Small intestine (tissue), 7 donors: Measurements from ENCODE around the gene AGPAT3. TPM values are rescaled to one million over a fixed set of nuclear protein-coding genes. Genes with fewer than 3 reads are reported as not detected.

ENCODE experiments used
- DNase-seq, 2 donors: peaks; one replicate each; pipeline versions ENCODE4 v3.0.0 to v3.0.0-alpha.2; 2013
- FAIRE-seq: peaks from 2 replicates; lab custom pipeline; 2012; peaks lifted over from hg19 to GRCh38; lab: Jason Lieb, UNC
- H3K27ac ChIP-seq, 3 donors: one replicate each; pipeline ENCODE4 v1.5.1; 2013; ENCODE audit warnings: low read length in 2 of 3, mild to moderate bottlenecking in 2 of 3, control low read depth in 1 of 3, inconsistent platforms in 1 of 3, low read depth in 1 of 3, moderate library complexity in 1 of 3
- H3K27me3 ChIP-seq, 3 donors: one replicate each; pipeline ENCODE4 v1.6.1; 2013; ENCODE audit warnings: low read length in 3 of 3, inconsistent platforms in 1 of 3; ENCODE audit not compliant: control insufficient read depth in 3 of 3, insufficient read depth in 3 of 3
- H3K36me3 ChIP-seq, 3 donors: one replicate each; pipeline ENCODE4 v1.6.1; 2013; ENCODE audit warnings: low read length in 3 of 3, inconsistent platforms in 1 of 3, low read depth in 1 of 3, mild to moderate bottlenecking in 1 of 3, moderate library complexity in 1 of 3; ENCODE audit not compliant: control insufficient read depth in 3 of 3, insufficient read depth in 2 of 3
- H3K4me1 ChIP-seq, 3 donors: one replicate each; pipeline ENCODE4 v1.6.1; 2013; ENCODE audit warnings: low read length in 2 of 3, inconsistent platforms in 1 of 3, low read depth in 1 of 3, mild to moderate bottlenecking in 1 of 3, moderate library complexity in 1 of 3; ENCODE audit not compliant: control insufficient read depth in 3 of 3, insufficient read depth in 2 of 3
- H3K4me3 ChIP-seq, 3 donors: one replicate each; pipeline ENCODE4 v1.5.1; 2013; ENCODE audit warnings: low read length in 3 of 3, control low read depth in 1 of 3, inconsistent platforms in 1 of 3, low read depth in 1 of 3, mild to moderate bottlenecking in 1 of 3, moderate library complexity in 1 of 3
- H3K9me3 ChIP-seq, 2 donors: one replicate each; pipeline ENCODE4 v1.6.1; 2013; ENCODE audit warnings: low read depth in 1 of 2, low read length in 1 of 2; ENCODE audit not compliant: control insufficient read depth in 2 of 2, insufficient read depth in 1 of 2
- WGBS, 3 donors: extraction: QIAGEN DNeasy Blood & Tissue Kit; methylation state at CpG; one replicate each; pipeline ENCODE4 v1.1.7; 2013; 5-methylcytosine and 5-hydroxymethylcytosine counted together
- polyA plus RNA-seq, 4 donors: library from polyadenylated mRNA; stranded (reverse) in 3 of 4; unstranded in 1 of 4; fragments of 200-250 nt in 3 of 4; fragments of 120-200 nt in 1 of 4; gene quantifications; one replicate each; pipeline versions ENCODE4 v1.2.1 to v1.2.3, GENCODE V29; 2013
- donor health status: healthy with polysubstance abuse.
- donor health status: control.
- donor health status: control.
- donor health status: Bipolar disorder and iron deficiency.
- donor health status: healthy.

The AGPAT3 gene
- polyA plus RNA-seq, 4 donors: 21.3 to 93.2 (median 42.8) TPM

DNA sequence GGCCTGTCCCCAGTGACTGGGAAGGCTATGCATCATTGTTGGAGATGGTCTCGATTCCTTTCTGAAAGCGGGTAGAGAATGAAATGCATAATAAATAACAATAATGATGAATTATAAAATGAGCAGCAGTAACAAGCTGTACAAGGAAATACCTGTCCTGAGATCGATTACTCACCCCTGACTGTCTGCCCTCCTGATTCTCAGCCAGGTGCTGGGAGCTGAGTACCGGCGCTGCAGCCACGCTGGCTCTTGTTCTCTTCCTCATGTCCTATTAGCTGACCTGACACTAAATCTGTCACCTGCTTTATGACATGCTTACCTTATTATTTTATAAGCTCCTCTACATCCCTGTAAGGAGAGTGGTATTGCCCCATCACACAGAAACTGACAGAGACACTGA, 3.4 kb downstream of the AGPAT3 start:
- peak overlapping the region in 2 of 3 donors; percentile 36 to 91 for H3K4me3 ChIP-seq
- H3K4me1 ChIP-seq: peaks cover 2 to 29% (median 6%) of the 10 kb centered on the region in 3 donors
- H3K27ac ChIP-seq: peak overlapping the region; percentile 89 to 99 (median 94)
- H3K36me3 ChIP-seq: peaks cover 0 to 36% (median 7%) of the 10 kb centered on the region in 3 donors
- DNase-seq (peak; percentile 49 to 82), FAIRE-seq (no peak)
- 10 to 64% (median 35%) methylated on average over 6 of the region's 6 CpGs for WGBS, 3 donors
- H3K27me3 ChIP-seq: no peaks in the 10 kb centered on the region
- no peaks in the 10 kb centered on the region for H3K9me3 ChIP-seq

GRCh38 chr21:43869486-43870325, 4.7 kb downstream of the AGPAT3 start:
- WGBS, 3 donors: 86 to 91% (median 89%) methylated on average over 21 of the region's 21 CpGs
- peaks cover 2 to 23% (median 6%) of the 10 kb centered on the region in 3 donors for H3K4me1 ChIP-seq
- DNase-seq (no peak), FAIRE-seq (no peak)
- no peaks in the 10 kb centered on the region for H3K27me3 ChIP-seq
- no peaks in the 10 kb centered on the region for H3K9me3 ChIP-seq
- peaks cover 0 to 41% (median 7%) of the 10 kb centered on the region in 3 donors for H3K36me3 ChIP-seq
- H3K4me3 ChIP-seq: no peak overlapping the region
- H3K27ac ChIP-seq: no peak overlapping the region

DNA sequence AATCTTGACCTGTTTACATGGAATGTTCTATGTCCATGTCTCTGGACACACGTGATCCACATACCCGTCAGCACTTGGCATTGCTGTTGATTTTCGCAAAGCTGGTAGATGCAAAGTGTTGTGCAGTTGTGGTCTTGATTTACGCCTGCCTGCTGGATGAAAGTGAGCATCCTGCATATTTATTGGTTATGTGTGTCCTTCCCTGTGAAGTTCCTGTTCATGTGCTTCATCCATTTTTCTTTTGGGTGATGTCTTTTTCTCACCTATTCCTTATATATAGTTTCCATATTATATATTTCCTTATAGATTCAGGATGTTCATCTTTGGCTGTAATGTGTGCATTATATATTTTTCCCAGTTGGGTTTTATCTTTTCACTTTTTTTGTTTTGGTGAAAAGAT, 6.5 kb downstream of the AGPAT3 start:
- Histone ChIP-seq H3K36me3 (peaks cover 0 to 52% (median 7%) of the 10 kb centered on the region in 3 donors), H3K4me1 (peaks cover 2 to 21% (median 6%) of the 10 kb centered on the region in 3 donors), H3K27me3 (no peaks in the 10 kb centered on the region), H3K4me3 (no peak overlapping the region), H3K27ac (no peak overlapping the region), H3K9me3 (no peaks in the 10 kb centered on the region)
- FAIRE-seq (no peak), DNase-seq (no peak)
- WGBS, 3 donors: 93 to 97% (median 93%) methylated on average over 4 of the region's 4 CpGs

DNA sequence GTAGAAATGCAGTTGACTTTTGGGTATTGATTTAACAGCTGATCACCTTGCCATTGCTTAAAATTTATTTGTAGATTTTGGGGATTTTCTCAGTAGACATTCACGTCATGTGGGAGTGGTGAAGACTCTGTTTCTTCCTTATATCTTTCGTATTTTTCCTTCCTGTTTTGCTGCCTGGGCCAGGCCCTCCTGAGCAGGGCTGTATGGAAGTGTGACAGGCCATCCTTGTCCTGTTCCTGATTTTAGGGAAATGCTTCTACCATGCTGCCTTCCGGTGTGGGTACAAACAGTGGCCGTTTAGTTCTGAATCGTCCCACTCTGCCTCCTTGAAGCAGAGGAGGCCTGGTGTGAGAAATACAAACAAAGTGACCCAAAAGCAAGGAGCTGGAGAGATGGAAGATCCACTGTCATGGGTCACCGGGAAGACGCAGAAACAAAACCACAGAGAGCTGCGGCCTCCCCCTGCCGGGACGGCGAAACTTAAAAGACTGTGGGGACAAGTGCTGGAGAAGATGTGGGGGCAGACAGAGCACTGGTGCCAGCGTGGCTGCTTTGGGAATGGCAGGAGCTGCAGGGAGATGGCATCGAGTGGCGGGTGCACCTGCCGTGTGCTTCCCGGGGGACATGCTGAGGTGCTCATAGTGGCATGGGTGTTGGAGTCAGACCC, 7.6 kb downstream of the AGPAT3 start:
- Histone ChIP-seq H3K27me3 (no peaks in the 10 kb centered on the region), H3K4me1 (peaks cover 1 to 17% (median 2%) of the 10 kb centered on the region in 3 donors), H3K36me3 (peaks cover 0 to 58% (median 7%) of the 10 kb centered on the region in 3 donors), H3K4me3 (no peak overlapping the region), H3K9me3 (no peaks in the 10 kb centered on the region), H3K27ac (no peak overlapping the region)
- DNase-seq: no peak
- FAIRE-seq: no peak
- WGBS, 3 donors: 90 to 95% (median 91%) methylated on average over 16 of the region's 16 CpGs

DNA sequence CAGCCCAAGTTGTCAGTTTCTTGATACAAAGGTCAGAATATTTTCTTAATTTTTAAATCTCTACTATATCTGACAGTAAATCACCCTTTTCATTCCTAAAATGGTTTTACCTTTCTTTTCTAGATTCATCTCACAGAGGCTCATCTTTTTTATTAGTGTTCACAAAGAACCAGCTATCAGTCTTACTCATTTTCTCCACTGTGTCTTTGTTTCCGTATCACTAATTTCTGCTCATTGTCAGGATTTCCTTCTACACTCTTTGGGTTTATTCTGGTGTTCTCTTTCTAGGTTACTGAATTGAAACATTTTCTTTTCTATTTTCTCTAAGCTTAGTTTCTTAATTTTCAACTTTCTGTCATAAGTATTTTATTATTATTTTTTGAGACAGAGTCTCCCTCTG, 8.7 kb downstream of the AGPAT3 start:
- DNase-seq: no peak
- H3K4me1 ChIP-seq: peaks cover 0 to 12% (median 2%) of the 10 kb centered on the region in 3 donors

DNA sequence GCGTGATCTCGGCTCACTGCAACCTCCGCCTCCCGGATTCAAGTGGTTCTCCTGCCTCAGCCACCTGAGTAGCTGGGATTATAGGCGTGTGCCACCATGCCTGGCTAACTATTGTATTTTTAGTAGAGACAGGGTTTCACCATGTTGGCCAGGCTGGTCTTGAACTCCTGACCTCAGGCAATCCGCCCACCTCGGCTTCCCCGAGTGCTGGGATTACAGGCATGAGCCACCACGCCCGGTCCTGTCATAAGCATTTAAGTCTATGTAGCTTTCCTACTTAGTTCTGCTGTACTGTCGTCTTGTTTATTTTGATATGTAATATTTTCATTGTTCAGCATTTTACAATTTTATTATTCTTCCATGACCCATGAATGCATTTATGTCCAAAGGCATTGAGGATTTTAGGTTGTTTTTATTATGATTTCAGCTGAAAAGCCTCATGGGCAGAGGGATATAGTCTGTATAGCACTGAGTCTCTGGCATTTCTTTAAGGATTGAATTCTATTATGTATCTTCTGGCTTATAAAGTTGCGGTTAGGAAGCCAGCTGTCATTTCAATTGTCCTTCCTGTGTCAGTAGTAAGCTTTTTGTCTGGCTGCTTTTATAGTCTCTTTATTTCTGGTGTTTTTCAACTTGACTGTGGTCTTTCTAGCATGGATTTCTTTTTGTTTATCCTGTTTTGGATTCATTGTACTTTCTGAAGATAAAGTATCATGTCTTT, 9.2 kb downstream of the AGPAT3 start:
- no peaks in the 10 kb centered on the region for H3K9me3 ChIP-seq
- no peak for DNase-seq
- no peak overlapping the region for H3K27ac ChIP-seq
- no peaks in the 10 kb centered on the region for H3K27me3 ChIP-seq
- peaks cover 3 to 72% (median 9%) of the 10 kb centered on the region in 3 donors for H3K36me3 ChIP-seq
- peaks cover 0 to 6% (median 2%) of the 10 kb centered on the region in 3 donors for H3K4me1 ChIP-seq
- 74 to 80% (median 78%) methylated on average over 12 of the region's 12 CpGs for WGBS, 3 donors
- H3K4me3 ChIP-seq: no peak overlapping the region
- FAIRE-seq: no peak

More for the DNA sequence above, 8.7 kb downstream of the AGPAT3 start:
- H3K27ac ChIP-seq: no peak overlapping the region
- FAIRE-seq: no peak
- WGBS, 3 donors: 81 to 91% (median 90%) methylated on average over 1 of the region's 1 CpG
- no peak overlapping the region for H3K4me3 ChIP-seq
- no peaks in the 10 kb centered on the region for H3K27me3 ChIP-seq
- H3K36me3 ChIP-seq: peaks cover 3 to 67% (median 9%) of the 10 kb centered on the region in 3 donors
- H3K9me3 ChIP-seq: no peaks in the 10 kb centered on the region

GRCh38 chr21:43876605-43877004, 11.6 kb downstream of the AGPAT3 start:
- H3K9me3 ChIP-seq: no peaks in the 10 kb centered on the region
- WGBS, 3 donors: 92 to 96% (median 94%) methylated on average over 5 of the region's 5 CpGs
- no peak overlapping the region for H3K27ac ChIP-seq
- DNase-seq (no peak), FAIRE-seq (no peak)
- H3K27me3 ChIP-seq: no peaks in the 10 kb centered on the region
- no peak overlapping the region for H3K4me3 ChIP-seq
- H3K4me1 ChIP-seq: peaks cover 0 to 22% (median 0%) of the 10 kb centered on the region in 3 donors
- H3K36me3 ChIP-seq: peaks cover 3 to 67% (median 3%) of the 10 kb centered on the region in 3 donors
